Stimulated activated CD4-positive, alpha-beta T cell treated with anti-CD3 and anti-CD28 coated beads, Interleukin-2, amount 100 ng/mL, for 24 hours (primary cell): ENCODE results near the gene FYTTD1.

Experiments used
- DNase-seq, 2 donors: peaks; one replicate each; pipeline ENCODE4 v3.0.0-alpha.2; 2020

FYTTD1 gene

DNA sequence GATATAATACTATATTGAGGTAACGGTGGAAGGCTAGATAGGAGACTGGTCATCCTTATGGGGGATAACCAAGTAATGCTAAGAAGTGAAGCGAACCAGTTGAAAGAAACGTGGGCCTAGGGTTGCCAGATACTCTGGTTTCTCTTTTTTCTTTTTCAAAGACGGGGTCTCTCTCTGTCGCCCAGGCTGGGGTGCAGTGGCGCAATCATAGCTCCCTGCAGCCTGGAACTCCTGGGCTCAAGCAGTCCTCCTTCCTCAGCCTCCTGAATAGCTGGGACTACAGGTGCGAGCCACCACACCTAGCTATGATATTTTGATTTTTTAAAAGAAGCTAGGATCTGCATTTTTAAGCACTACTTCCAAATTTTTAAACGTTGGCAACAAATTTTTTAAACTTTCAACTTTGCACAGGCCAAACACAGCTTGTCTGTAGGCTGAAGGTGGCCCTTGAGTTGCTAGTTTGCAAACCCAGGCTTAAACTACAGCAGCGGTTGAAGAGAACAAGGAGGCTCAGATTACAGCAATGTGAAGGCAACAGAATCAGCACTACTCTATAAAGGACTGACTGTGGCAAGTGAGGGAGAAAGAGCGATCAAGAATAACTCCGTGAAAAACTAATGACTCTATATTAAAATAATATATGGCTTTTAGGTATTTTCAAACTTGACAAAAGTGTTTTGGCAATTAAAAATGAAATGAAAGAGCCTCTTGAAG, 11.8 kb upstream of the FYTTD1 start:
- no peak for DNase-seq

DNA sequence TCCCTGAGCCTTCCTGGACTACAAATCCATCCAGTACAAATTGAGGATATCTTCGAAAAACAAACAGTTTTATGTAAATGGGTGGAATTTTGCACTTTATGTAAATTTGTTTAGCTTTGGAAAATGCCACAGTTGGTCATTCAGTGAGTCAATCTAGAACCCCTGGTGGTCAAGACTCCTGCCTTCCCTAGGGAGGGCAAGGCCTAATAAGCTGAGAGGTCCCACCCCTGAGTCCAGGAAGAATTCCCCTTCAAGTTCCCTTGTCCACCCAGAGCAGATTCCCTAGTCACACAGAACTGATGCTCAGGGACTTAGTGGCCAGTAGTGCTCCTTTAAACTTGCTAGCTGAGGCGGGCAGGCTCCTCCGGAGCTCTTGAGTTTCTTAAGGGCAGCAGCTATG, 6.9 kb upstream of the FYTTD1 start:
- no peak for DNase-seq

DNA sequence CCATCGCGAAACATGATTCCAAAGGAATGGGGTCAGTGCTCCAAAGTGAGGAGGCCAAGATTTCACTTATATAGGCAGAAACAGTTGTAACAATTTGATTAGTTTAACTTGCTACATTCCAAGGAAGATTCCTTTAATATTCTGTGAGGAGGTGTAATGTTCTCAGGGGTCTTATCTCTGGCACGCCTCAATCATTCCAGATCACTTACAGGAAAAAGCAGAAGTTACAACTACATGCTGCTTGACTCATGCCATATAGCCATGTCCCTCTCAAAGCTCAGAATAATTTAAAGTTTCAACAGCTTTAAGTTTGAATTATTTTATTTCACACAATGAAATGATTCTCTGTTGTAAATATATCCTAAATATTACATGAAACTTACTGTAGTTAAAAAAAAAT, 3.5 kb upstream of the FYTTD1 start:
- DNase-seq: no peak

DNA sequence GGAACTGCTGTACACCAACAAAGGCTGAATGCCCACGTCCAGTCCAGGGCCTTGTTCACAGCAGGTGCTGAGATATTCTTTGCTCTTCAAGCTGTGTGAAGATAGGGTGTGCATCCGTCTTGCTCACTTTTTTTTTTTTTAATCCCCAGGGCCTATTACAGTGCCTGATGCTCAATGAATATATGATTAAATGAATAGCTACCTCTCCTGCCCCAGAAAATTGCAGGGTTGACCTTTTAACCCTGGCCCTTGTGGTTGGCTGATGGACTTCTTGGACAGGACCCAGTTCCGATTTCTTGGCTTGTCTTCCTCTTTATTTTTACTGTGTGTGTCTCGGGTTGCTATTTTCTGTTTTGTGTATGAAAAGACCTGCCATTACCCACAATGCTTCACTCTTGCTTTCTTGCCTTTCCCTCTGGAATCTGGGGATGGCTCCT, 2.9 kb upstream of the FYTTD1 start:
- no peak for DNase-seq

DNA sequence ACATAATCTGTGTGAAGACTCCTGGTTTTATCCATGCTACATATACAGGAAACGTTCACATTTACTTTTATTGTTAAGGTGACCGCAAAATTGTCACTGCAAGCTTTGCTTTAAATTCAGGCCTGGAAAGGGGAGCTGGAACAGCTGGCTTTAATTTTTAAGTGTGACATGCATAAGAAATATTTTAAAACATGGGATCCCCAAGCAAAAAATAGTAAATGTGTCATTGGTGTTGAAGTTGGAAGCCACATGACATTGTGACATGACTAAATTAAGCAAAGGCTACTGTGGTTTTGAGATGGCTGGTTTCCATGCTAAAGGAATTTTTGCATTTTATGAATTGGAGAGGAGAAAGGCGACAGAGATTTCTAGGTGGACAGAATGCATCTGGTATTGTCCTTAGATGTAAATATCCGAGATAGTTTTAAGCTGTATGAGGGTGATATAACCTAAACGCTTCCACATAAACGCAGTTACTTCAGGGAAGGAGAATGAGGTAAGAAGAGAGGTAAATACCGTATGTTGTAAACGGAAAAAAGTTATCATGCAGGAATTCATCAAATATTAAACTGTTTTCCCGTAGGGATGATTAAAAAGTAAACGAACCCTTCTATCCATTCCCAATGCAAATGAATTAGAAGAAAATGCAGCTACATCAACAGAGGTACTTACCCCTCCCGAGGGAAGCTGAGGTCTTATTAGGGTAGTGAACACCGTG, 927 bp upstream of the FYTTD1 start:
- DNase-seq: no peak

DNA sequence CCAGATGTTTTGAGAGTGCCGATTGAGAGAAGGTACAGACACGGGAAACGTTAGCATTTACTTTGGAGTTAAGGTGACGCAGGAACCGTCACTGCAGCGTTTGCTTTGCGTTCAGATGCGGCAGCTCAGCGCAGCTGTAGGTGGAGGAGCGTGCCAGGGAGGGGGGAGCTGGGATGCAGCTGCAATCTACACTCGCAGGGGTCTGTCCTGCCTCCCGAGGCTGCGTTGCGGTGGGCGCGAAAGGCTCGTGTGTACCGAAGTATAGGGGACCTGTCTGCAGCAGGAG, 425 bp upstream of the FYTTD1 start:
- peak; percentile 58 to 67 for DNase-seq

DNA sequence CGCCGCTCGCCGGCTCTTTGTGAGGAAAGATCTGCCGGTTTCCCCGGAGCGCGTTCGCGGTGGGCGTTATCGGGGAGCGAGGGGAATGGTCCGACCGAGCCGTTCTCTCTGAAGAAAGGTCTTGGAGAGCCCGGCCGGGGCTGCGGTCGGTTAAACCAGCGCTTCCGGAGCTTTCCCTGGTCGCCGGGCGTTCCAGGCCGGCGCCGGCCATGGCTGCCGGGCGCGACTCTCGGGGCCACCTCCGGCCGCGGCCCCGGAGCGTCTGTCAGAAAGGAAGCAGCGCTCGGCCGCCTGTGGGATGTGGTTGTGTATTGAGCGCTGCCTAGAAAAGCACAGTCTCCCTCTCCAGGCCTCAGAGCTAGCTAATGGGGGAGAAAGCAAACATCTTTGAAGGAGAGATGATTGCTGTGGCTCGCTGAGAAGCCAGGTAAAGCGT, 731 bp downstream of the FYTTD1 start:
- peak; percentile 57 to 62 for DNase-seq

DNA sequence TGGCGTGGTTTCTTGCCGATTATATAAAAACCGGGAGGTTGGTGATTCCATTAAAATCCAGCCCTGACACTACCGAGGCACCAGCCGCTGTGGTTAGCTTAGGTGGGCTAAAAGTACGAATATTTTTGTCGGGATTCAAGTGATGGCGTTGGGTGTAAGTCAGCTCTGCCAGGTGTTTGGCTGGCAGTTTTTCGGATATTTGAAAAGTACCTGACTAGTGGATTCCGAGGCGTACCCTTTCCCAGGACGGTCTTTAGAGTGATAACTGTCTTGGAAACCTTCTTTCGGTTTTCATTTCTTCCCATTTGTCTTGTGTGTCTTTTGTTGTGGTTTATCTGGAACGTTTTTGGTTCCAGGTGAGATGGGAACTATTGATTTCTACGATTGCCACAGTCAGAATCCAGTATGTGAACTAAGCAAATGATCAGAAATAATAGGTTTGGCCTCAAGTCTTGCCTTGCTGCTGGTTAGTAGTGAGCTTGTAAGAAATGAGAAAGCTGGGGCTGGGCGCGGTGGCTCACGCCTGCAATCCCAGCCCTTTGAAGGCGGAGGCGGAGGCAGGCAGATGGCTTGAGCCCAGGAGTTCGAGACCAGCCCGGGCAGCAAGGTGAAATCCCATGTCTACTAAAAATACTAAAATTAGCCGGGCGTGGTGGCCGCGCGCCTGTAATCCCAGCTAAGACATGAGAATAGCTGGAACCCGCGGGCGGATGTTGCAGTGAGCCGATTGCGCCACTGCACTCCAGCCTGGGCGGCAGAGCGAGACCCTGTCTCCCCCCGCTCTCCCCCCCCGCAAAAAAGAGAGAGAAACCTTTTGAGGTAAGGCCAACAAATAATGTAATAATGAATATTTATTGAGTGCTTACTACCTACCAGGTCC, 1.4 kb downstream of the FYTTD1 start:
- DNase-seq: peak; percentile 45 to 62

DNA sequence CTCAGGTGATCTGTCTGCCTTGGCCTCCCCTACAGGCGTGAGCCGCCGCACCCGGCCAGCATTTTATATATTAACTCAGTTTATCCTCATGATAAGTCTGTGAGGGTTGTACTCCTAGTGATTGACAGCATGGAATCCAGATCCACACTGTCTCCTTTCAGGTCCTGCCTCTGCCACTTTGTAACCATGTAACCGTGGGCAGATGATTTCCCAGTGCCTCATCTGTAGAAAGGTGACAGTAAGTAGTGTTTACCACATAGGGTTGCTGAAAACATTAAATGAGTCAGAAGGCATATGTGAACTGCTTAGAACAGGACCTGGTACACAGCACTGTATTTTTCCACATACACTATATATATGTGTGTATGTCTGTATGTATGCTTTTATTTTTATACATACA, 2.4 kb downstream of the FYTTD1 start:
- DNase-seq: no peak

DNA sequence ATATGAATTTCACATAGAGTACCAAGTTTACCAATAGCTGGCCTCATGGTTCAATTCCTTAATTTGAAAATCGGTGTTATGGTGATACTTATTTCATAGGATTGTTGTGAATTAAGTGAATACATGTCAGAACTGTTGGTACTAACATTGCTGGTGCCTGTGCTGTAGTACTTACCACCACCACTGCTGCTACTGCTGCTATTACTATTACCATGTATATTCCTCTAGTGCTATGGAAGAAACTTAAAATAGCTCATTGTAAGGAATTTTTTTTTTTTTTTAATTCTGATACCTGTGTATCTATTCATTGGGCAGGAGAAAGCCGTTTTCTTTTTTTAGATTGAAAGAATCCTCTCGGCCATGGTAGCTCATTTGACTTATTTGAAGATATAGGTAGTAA, 3.6 kb downstream of the FYTTD1 start:
- DNase-seq: no peak

DNA sequence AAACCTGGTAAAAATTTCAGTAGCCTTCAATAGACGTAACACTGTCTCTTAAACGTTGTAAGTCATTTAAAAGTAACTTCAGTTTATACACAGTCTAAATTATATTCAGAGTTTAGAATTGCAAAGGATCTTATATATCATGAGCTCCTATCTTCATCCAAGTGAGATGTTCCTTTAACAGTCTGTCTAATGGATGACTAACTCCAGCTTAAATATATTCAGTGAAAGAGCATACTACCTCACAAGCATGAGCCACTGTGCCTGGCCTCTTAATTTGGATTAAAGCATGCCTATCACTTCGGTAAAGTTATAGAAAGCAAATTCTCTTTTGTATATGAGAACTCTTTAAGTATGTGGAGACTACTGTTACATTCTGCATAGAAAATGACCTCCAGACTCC, 7.0 kb downstream of the FYTTD1 start:
- no peak for DNase-seq

DNA sequence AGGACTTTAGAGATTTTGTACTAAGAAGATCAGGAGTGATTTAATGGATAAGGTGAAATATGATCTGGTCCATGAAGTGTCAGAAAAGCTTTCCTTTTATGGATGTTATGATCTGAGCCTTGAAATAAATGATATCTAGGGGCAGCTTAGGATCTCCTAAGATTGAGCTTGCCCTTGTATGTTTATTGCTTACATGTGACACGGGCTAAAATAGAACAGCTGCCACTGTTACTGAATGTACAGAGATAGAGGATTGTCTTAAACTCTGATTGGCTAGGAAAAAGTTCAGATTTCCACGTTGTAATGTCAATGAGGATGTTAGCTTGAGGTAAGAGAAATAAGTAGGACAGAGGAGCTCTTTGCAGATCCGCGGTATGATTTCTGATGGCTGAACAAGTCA, 8.8 kb downstream of the FYTTD1 start:
- no peak for DNase-seq

DNA sequence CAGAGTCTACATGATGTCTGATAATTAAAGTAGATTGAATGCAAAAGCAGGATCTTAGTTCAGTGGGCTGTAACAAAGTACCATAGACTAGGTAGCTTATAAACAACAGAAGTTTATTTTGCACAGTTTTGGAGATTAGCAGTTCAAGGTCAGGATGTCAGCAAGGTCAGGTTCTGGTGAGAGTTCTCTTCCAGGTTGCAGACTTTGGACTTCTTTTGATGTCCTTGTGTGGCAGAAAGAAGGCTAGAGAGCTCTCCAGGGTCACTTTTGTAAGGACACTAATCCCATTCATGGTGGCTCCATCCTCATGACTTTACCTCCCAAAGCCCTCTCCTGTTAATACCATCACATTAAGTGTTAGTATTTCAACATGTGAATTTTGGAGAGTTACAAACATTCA, 12.1 kb downstream of the FYTTD1 start:
- no peak for DNase-seq

DNA sequence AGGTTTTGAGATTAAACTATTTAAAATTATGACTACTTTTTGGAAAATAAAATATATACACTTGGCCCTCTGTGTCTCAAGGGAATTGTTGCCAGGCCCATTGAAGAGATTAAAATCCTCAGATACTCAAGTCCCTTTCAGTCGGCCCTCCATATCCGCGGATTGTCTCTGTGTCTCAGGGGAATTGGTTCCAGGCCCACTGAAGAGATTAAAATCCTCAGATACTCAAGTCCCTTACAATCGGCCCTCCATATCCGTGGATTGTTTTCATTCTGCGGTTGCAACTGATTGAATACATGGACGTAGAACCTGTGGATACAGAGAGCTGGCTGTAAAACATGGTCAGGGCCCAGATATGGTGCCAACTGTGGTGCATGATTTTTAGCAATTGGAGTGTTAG, 25.6 kb downstream of the FYTTD1 start:
- DNase-seq: no peak

DNA sequence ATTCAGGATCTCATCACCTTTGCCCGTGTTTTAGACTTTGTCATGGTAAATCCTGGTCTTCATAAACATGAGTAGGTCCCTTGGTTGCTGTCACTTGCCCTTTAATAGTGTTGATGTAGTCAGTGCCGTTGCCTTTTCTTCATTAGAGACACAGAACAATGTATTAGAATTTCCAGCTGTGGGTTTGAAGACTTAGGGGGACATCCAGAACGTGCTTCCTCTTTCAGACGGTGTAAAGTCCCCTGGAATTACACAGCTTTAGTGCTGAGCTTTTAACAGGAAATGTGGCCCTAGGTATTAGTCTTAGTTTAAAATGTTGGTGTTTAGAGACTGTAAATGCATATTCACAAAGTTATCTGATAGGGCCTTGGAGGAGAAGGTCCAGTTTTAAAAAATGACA, 32.5 kb downstream of the FYTTD1 start:
- no peak for DNase-seq

DNA sequence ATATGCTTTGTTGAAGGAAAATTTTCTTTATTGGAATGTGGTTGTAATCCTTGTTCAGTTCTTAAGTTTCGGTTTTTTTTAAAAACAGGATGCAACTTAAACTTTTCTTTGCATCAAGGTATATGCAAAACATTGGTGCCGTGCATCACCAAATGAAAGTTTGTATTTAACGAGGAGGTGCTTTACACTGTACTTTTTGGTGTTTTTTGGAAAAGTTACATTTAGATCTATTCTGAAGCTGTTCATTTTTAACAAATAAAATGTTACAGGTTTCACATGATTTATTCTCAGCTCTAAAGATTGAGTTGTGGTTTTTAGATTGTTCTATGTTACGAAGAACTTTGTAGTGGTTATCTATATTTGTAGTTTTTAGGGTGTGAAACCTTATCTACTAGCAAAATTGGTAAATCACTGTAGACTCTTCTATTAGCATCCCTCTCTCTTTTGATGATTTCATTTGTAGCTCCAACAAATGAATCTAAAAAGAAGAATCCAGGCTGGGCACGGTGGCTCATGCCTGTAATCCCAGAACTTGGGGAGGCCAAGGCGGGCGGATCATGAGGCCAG, 34.4 kb downstream of the FYTTD1 start:
- DNase-seq: no peak

DNA sequence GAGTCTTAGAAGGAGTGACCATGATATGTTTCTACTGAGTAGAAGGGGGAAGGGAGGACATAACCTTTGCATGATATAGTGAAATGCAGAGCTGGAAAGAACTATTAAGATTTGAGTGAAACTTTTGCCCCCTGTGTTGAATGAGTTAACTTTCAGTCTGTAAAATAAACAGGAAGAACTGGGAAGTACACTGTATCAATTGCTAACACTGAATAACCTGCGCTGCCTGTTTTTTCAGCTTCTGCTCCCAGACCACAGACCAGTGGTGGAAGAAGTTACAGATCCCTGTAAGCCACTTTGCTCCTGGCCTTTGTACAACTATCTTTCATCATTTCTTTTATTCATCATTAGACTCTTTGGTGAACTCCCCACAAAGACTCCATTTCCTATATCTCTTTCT, 37.7 kb downstream of the FYTTD1 start:
- no peak for DNase-seq

DNA sequence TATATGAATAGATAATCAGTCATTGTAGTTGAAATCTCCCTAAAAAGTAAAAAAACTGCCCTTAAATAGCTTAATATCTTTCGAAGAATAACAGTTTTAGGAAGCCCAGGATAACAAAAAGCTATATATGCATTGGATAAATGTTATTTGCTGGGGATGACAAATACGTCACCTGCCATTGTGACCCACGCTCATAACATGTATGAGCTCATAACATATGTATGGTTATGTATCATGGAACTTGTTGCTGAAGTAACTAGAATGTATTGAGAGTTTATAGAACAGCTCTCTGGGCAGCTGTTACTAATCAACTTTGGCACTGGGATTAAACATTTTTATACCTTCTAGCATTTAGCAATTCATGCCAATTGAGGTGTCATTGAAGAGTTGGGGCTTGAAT, 39.6 kb downstream of the FYTTD1 start:
- DNase-seq: no peak

DNA sequence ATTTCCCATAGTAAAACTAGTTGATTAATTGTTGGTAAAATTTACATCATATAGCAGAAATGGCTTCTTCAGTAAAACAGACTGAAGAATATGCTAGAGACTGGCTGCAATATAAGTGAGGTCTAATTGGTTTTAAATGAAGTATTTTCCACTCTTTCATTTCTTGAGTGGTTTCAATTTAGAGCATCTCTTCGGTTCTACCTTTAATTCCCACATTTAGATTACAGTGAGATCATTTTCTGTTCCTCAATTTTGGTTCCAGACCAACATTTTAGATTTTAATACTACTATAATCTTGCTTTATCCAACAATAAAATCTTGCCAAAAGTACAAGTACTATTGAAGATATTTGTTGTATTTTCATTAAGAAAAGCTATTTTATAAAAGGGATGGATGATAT, 40.4 kb downstream of the FYTTD1 start:
- no peak for DNase-seq

DNA sequence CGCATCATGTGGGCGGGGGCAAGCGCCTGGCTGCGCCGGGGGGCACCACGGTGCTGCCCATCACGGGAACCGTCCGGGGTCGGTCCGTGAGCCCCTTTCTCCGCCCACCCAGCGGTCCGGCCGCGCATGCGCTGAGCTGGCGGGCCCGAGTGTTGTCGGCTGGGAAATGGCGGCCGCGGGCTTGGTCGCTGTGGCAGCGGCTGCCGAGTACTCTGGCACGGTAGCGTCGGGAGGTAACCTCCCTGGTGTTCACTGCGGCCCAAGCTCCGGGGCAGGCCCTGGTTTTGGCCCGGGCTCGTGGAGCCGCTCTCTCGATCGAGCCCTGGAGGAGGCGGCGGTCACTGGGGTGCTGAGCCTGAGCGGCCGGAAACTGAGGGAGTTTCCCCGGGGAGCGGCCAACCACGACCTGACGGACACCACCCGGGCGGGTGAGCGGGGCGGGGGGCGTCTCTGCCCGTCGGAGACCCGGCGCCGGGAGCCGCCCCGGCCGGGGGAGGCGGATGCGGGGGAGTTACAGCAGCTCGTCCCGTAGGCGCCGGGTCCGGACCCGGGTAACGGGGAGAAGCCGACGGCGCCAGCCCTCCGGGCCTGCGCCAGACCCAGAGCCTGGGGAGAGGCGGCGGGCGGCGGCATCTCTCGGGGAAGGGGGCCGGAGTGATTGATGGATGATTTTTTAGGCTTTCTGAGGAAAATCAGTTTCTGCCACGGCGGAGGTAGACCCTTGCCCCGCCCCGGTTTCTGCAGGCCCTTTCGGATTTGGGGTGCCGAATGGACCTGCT, 41.6 kb downstream of the FYTTD1 start, which contains the start of gene LRCH3:
Gene LRCH3, plus strand, starts transcription at position 142 of the 779 bp plus-strand sequence. Its CDS starts 25 bp downstream, at position 167.
- DNase-seq: peak; percentile 86

DNA sequence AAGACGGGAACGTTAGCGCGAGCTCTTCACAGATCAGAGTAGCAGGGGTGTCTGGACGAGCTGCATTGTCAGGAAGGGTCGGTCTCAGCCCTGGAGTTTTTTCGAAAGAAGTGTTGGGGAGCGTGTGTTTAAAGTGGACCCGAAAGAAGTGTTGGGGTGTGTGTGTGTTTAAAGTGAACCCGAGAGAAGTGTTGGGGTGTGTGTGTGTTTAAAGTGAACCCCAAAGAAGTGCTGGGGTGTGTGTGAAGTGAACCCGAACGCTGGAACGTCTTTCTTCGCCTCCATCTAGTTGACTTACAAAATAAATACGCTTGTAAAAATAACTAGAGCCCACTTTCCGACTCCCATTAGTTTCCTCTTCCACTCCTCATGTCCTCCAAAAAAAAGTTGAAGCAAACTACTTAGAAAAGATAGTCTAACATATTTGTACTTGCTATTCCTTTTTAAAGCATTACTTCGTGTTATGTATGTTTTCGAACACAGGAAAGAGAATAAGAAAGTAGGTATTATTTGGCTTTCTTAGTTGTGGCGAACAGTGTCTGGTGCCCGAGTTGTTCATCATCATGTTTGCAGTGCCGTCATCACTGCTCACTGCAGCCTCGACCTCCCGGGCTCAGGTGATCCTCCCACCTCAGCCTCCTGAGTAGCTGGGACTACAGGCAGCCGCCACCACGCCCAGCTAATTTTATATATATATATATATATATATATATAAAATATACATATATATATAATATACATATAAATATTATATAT, 42.4 kb downstream of the FYTTD1 start:
- DNase-seq: peak; percentile 34 to 37

DNA sequence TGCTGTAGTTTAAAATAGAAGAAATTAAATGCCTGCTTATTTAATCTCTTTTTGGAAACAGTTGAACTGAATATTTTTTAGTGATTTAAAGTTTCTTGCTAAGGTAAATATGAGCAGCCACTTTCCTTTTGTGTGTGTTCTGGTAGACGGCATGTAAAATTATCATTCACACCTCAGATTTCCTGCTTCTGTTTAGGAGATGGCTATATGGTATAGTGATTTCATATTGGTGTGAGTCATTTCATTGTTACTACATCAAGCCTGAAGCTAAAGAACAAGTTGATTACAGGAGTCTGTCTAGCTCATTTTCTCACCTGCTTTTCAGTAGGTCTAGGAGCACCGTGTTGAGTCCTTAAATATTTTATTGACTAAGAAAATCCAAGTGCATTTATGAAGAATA, 43.6 kb downstream of the FYTTD1 start:
- DNase-seq: no peak
